GM12878 (cell line): Measurements from ENCODE around the gene SWT1. TPM values are rescaled to one million over a fixed set of nuclear protein-coding genes. Genes with fewer than 3 reads are reported as not detected.

ENCODE experiments used
- BACH1 ChIP-seq: fragments of 450-650 bp; IDR thresholded peaks from 2 replicates; pipeline ENCODE4 v1.6.1; 2017; ENCODE audit warnings: mild to moderate bottlenecking, borderline replicate concordance
- CHD2 ChIP-seq: IDR thresholded peaks from 2 replicates; pipeline ENCODE4 v1.6.1; 2011; ENCODE audit warnings: low read depth, low read length, improper control_type of control experiment, borderline replicate concordance
- FOXK2 ChIP-seq: fragments of 450-650 bp; IDR thresholded peaks from 2 replicates; pipeline ENCODE4 v1.6.1; 2017; ENCODE audit warnings: mild to moderate bottlenecking, moderate library complexity
- HDAC6 ChIP-seq: fragments of 200-600 bp; sonication (generic); IDR thresholded peaks from one replicate; pipeline ENCODE4 v1.8.0; 2017; ENCODE audit warnings: antibody characterized with exemption; ENCODE audit not compliant: unreplicated experiment
- IKZF1 ChIP-seq: fragments of 450-650 bp; conservative IDR thresholded peaks from 2 replicates; pipeline ENCODE4 v1.6.1; 2017; ENCODE audit warnings: antibody characterized with exemption, mild to moderate bottlenecking
- JUND ChIP-seq: IDR thresholded peaks from 2 replicates; pipeline ENCODE4 v1.6.1; 2012; ENCODE audit warnings: low read depth, mild to moderate bottlenecking, low read length, improper control_type of control experiment, moderate library complexity
- KLF5 ChIP-seq: fragments of 450-650 bp; IDR thresholded peaks from 2 replicates; pipeline ENCODE4 v1.6.1; 2014; ENCODE audit warnings: mild to moderate bottlenecking; ENCODE audit not compliant: partially characterized antibody
- LARP7 ChIP-seq: fragments of 450-650 bp; IDR thresholded peaks from 2 replicates; pipeline ENCODE4 v1.6.1; 2017; ENCODE audit warnings: mild to moderate bottlenecking
- MTA3 ChIP-seq: IDR thresholded peaks from 2 replicates; pipeline ENCODE4 v1.6.1; 2012; ENCODE audit warnings: low read length, inconsistent platforms, borderline replicate concordance
- NBN ChIP-seq: fragments of 450-650 bp; IDR thresholded peaks from 2 replicates; pipeline ENCODE4 v1.6.1; 2016
- NFXL1 ChIP-seq: fragments of 450-650 bp; IDR thresholded peaks from 2 replicates; pipeline ENCODE4 v1.6.1; 2017; ENCODE audit warnings: antibody characterized with exemption, mild to moderate bottlenecking, borderline replicate concordance
- POLR2AphosphoS5 ChIP-seq: IDR thresholded peaks from 2 replicates; pipeline ENCODE4 v1.6.1; 2011; ENCODE audit warnings: mild to moderate bottlenecking, low read length, inconsistent platforms
- RAD51 ChIP-seq: fragments of 450-650 bp; IDR thresholded peaks from 2 replicates; pipeline ENCODE4 v1.6.1; 2016; ENCODE audit warnings: moderate library complexity, mild to moderate bottlenecking, inconsistent platforms
- RUNX3 ChIP-seq: IDR thresholded peaks from 2 replicates; pipeline ENCODE4 v1.6.1; 2012; ENCODE audit warnings: low read length, inconsistent platforms
- SMC3 ChIP-seq: IDR thresholded peaks from 2 replicates; pipeline ENCODE4 v1.6.1; 2011; ENCODE audit warnings: low read length, improper control_type of control experiment, borderline replicate concordance
- SREBF1 ChIP-seq: IDR thresholded peaks from 2 replicates; pipeline ENCODE4 v1.6.1; 2012; ENCODE audit warnings: mild to moderate bottlenecking, low read length
- SUPT20H ChIP-seq: IDR thresholded peaks from 2 replicates; pipeline ENCODE4 v1.6.1; 2011; ENCODE audit warnings: low read depth, mild to moderate bottlenecking, low read length, moderate library complexity, borderline replicate concordance; ENCODE audit not compliant: control insufficient read depth
- SUZ12 ChIP-seq: fragments of 200-600 bp; sonication (generic); IDR thresholded peaks from one replicate; pipeline ENCODE4 v1.6.1; 2018; ENCODE audit warnings: antibody characterized with exemption, mild to moderate bottlenecking; ENCODE audit not compliant: unreplicated experiment
- TARDBP ChIP-seq: IDR thresholded peaks from 2 replicates; pipeline ENCODE4 v1.6.1; 2016; ENCODE audit warnings: borderline replicate concordance
- TCF7 ChIP-seq: IDR thresholded peaks from 2 replicates; pipeline ENCODE4 v1.6.1; 2014; ENCODE audit warnings: antibody characterized with exemption, borderline replicate concordance
- polyA plus RNA-seq, 11 experiments: library from polyadenylated mRNA; depleted of rRNA in 4 of 11; unstranded in 6 of 11; stranded (reverse) in 5 of 11; fragments of >200 nt; fragmentation: Nextera tagmentation in 4 of 11; fragmentation: Illumina TruSeq in 1 of 11; extraction: Ambion mirVana in 4 of 11; extraction: Trizol in 1 of 11; gene quantifications; 1 replicate in 1 of 11; 2 replicates in 10 of 11; pipeline versions ENCODE4 v1.2.1 to v1.2.3, GENCODE V29; 2011 to 2016; ENCODE audit warnings: inconsistent platforms in 2 of 11, missing spikeins in 2 of 11, low read depth in 1 of 11
- total RNA-seq, 4 experiments: library from RNA; depleted of rRNA in 3 of 4; stranded (reverse); fragments of >200 nt in 3 of 4; fragmentation: Illumina TruSeq in 1 of 4; extraction: Trizol in 1 of 4; gene quantifications; 2 replicates each; pipeline versions ENCODE4 v1.2.1 to v1.2.3, GENCODE V29; 2013 to 2021
- TF ChIP-seq, protein P1 (sequence below), 3 experiments: IDR thresholded peaks in 2 of 3; conservative IDR thresholded peaks in 1 of 3; 2 replicates each; pipeline ENCODE4 v1.5.1; 2011; ENCODE audit warnings: low read depth in 3 of 3, low read length in 3 of 3, mild to moderate bottlenecking in 3 of 3, control low read depth in 2 of 3, moderate library complexity in 2 of 3, inconsistent platforms in 1 of 3, mixed read lengths in 1 of 3; ENCODE audit not compliant: control insufficient read depth in 2 of 3, insufficient read depth in 1 of 3; ENCODE audit errors: extremely low read depth in 1 of 3
- TF ChIP-seq, protein P2 (sequence below): IDR thresholded peaks from 2 replicates; pipeline ENCODE4 v1.6.1; 2012; ENCODE audit warnings: improper control_type of control experiment, low read depth, low read length; ENCODE audit not compliant: insufficient replicate concordance
- TF ChIP-seq, protein P3 (sequence below): IDR thresholded peaks from 2 replicates; pipeline ENCODE4 v1.6.1; 2011; ENCODE audit warnings: low read depth, mild to moderate bottlenecking, low read length, moderate library complexity, borderline replicate concordance; ENCODE audit errors: extremely low read depth

The SWT1 gene
- total and polyA plus RNA-seq, 10 of the 15 experiments (the other 5 are each of a cell fraction or from before 2014, with no cell fraction given): 1.0 to 4.2 (median 2.6) TPM

DNA sequence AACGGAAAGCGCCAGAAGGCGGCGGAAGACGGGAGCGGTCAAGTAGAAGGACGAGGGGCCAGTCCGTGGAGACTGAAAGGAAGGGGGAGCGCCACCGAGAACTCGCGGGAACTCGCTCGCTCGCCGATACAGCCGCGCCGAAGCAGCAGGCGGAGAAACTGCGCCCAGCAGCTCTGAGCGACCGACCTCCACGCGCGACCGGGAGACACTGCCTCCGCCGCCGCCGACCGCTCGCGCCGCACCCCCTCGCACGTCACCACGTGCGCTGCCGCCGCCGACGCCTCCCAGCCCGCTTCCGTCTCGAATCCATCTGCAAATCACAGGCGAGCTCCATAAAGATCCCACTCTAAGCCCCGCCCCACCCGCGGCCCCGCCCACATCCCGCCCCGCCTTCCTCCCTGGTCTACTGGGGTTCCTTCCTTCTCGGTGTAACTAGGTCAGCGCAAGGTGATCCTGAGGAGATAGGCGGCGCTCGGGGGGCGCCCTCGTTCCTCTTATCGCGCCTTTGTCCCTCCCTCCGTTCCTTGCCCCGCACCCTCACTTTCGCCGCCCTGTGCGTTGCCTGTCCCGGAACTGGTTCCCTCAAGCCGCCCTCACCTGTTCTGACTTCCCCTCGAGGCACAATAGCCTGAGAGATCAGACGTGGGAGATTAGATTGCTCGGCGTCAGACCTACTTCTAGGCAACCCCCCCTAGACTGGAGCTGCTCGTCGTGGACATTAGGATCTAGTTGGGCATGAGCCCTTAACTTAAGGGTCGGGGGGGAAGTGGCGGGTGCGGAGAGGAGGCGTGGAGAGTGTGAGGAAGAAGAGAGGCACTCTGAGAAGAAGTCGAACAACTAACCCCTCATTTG is 160.3 kb downstream of the SWT1 start, which contains the start of gene IVNS1ABP (continued):
- TF ChIP-seq, protein P1, sequence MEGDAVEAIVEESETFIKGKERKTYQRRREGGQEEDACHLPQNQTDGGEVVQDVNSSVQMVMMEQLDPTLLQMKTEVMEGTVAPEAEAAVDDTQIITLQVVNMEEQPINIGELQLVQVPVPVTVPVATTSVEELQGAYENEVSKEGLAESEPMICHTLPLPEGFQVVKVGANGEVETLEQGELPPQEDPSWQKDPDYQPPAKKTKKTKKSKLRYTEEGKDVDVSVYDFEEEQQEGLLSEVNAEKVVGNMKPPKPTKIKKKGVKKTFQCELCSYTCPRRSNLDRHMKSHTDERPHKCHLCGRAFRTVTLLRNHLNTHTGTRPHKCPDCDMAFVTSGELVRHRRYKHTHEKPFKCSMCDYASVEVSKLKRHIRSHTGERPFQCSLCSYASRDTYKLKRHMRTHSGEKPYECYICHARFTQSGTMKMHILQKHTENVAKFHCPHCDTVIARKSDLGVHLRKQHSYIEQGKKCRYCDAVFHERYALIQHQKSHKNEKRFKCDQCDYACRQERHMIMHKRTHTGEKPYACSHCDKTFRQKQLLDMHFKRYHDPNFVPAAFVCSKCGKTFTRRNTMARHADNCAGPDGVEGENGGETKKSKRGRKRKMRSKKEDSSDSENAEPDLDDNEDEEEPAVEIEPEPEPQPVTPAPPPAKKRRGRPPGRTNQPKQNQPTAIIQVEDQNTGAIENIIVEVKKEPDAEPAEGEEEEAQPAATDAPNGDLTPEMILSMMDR (IDR thresholded peaks at IDR 0.05 in 2 of 3, conservative IDR thresholded peaks at IDR 0.05 in 1 of 3; ENCODE audit: control insufficient read depth in 2 of 3, extremely low read depth in 1 of 3, insufficient read depth in 1 of 3, low read depth in 3 of 3, low read length in 3 of 3): peak; percentile 44 to 70 (median 57)
- TF ChIP-seq JUND (no peak), RUNX3 (no peak; the same call in 1 of the 2 replicates), SUPT20H (no peak), BACH1 (peak; percentile 97), POLR2AphosphoS5 (peak; percentile 98), MTA3 (no peak), FOXK2 (no peak), CHD2 (peak; percentile 84), KLF5 (peak; percentile 71), TCF7 (no peak), RAD51 (no peak), LARP7 (peak; percentile 86), NFXL1 (no peak), IKZF1 (0 out of 2 replicates have a peak, but pooled peaks have one; percentile 22), SMC3 (peak; percentile 58; the same call in 1 of the 2 replicates), NBN (no peak; the same call in none of the 2 replicates), TARDBP (no peak), SREBF1 (0 out of 2 replicates have a peak, but pooled peaks have one; percentile 18), HDAC6 (no peak), SUZ12 (no peak)
- TF ChIP-seq, protein P2, sequence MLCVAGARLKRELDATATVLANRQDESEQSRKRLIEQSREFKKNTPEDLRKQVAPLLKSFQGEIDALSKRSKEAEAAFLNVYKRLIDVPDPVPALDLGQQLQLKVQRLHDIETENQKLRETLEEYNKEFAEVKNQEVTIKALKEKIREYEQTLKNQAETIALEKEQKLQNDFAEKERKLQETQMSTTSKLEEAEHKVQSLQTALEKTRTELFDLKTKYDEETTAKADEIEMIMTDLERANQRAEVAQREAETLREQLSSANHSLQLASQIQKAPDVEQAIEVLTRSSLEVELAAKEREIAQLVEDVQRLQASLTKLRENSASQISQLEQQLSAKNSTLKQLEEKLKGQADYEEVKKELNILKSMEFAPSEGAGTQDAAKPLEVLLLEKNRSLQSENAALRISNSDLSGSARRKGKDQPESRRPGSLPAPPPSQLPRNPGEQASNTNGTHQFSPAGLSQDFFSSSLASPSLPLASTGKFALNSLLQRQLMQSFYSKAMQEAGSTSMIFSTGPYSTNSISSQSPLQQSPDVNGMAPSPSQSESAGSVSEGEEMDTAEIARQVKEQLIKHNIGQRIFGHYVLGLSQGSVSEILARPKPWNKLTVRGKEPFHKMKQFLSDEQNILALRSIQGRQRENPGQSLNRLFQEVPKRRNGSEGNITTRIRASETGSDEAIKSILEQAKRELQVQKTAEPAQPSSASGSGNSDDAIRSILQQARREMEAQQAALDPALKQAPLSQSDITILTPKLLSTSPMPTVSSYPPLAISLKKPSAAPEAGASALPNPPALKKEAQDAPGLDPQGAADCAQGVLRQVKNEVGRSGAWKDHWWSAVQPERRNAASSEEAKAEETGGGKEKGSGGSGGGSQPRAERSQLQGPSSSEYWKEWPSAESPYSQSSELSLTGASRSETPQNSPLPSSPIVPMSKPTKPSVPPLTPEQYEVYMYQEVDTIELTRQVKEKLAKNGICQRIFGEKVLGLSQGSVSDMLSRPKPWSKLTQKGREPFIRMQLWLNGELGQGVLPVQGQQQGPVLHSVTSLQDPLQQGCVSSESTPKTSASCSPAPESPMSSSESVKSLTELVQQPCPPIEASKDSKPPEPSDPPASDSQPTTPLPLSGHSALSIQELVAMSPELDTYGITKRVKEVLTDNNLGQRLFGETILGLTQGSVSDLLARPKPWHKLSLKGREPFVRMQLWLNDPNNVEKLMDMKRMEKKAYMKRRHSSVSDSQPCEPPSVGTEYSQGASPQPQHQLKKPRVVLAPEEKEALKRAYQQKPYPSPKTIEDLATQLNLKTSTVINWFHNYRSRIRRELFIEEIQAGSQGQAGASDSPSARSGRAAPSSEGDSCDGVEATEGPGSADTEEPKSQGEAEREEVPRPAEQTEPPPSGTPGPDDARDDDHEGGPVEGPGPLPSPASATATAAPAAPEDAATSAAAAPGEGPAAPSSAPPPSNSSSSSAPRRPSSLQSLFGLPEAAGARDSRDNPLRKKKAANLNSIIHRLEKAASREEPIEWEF: no peak
- TF ChIP-seq, protein P3, sequence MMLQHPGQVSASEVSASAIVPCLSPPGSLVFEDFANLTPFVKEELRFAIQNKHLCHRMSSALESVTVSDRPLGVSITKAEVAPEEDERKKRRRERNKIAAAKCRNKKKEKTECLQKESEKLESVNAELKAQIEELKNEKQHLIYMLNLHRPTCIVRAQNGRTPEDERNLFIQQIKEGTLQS: no peak
